Neural progenitor cell (in vitro differentiated cells): Measurements from ENCODE around the gene EPYC. TPM values are rescaled to one million over a fixed set of nuclear protein-coding genes. Genes with fewer than 3 reads are reported as not detected.

Experiments
- DNase-seq: peaks from one replicate; pipeline ENCODE4 v3.0.0-alpha.2; 2016; ENCODE audit warnings: low spot score
- H2AFZ ChIP-seq: fragments of 200-600 bp; sonication (generic); replicated peaks from 2 replicates; pipeline ENCODE4 v1.6.1; 2016; ENCODE audit warnings: antibody characterized with exemption
- H3F3A ChIP-seq: fragments of 200-600 bp; sonication (generic); 2 replicates; pipeline ENCODE4 v1.6.1; 2016; ENCODE audit warnings: antibody characterized with exemption, low read depth
- H3K27ac ChIP-seq: fragments of 200-600 bp; sonication (generic); 2 replicates; pipeline ENCODE4 v1.5.1; 2016; ENCODE audit warnings: mild to moderate bottlenecking
- H3K27me3 ChIP-seq: fragments of 200-600 bp; sonication (generic); 2 replicates; pipeline ENCODE4 v1.6.1; 2016; ENCODE audit warnings: mild to moderate bottlenecking, moderate library complexity
- H3K36me3 ChIP-seq: fragments of 200-600 bp; sonication (generic); 2 replicates; pipeline ENCODE4 v1.5.1; 2016
- H3K4me1 ChIP-seq: fragments of 200-600 bp; sonication (generic); 2 replicates; pipeline ENCODE4 v1.6.1; 2016; ENCODE audit warnings: mixed run types
- H3K4me2 ChIP-seq: fragments of 200-600 bp; sonication (generic); 2 replicates; pipeline ENCODE4 v1.6.1; 2016
- H3K4me3 ChIP-seq: fragments of 200-600 bp; sonication (generic); 2 replicates; pipeline ENCODE4 v1.5.1; 2016
- H3K79me2 ChIP-seq: fragments of 200-600 bp; sonication (generic); 2 replicates; pipeline ENCODE4 v1.6.1; 2016; ENCODE audit warnings: low read depth
- H3K9ac ChIP-seq: fragments of 200-600 bp; sonication (generic); 2 replicates; pipeline ENCODE4 v1.6.1; 2016
- H3K9me3 ChIP-seq: fragments of 200-600 bp; sonication (generic); 2 replicates; pipeline ENCODE4 v1.5.1; 2016; ENCODE audit warnings: low read depth
- H4K20me1 ChIP-seq: fragments of 200-600 bp; sonication (generic); 2 replicates; pipeline ENCODE4 v1.6.1; 2016; ENCODE audit warnings: low read depth
- H3K27ac Mint-ChIP-seq: 3 replicates; pipeline ENCODE4 v1.8.0; 2021; ENCODE audit warnings: mixed read lengths
- H3K27me3 Mint-ChIP-seq: 2 replicates; pipeline ENCODE4 v1.8.0; 2022; ENCODE audit warnings: low read depth, mild to moderate bottlenecking, inconsistent platforms, moderate library complexity, mixed read lengths; ENCODE audit not compliant: insufficient read depth
- H3K36me3 Mint-ChIP-seq: 3 replicates; pipeline ENCODE4 v1.8.0; 2021; ENCODE audit warnings: mixed read lengths
- H3K4me1 Mint-ChIP-seq: 3 replicates; pipeline ENCODE4 v1.8.0; 2021; ENCODE audit warnings: mixed read lengths
- H3K4me3 Mint-ChIP-seq: 3 replicates; pipeline ENCODE4 v1.8.0; 2021; ENCODE audit warnings: mild to moderate bottlenecking, moderate library complexity, mixed read lengths
- H3K9me3 Mint-ChIP-seq: 3 replicates; pipeline ENCODE4 v1.8.0; 2020; ENCODE audit warnings: mixed read lengths
- EZH2 ChIP-seq: fragments of 200-600 bp; sonication (generic); IDR thresholded peaks from 2 replicates; pipeline ENCODE4 v1.6.1; 2017; ENCODE audit warnings: antibody characterized with exemption, mild to moderate bottlenecking, moderate library complexity
- EZH2phosphoT487 ChIP-seq: fragments of 200-600 bp; sonication (generic); IDR thresholded peaks from 2 replicates; pipeline ENCODE4 v1.6.1; 2017; ENCODE audit warnings: antibody characterized with exemption
- total RNA-seq: library from RNA; depleted of rRNA; stranded (reverse); fragments of >200 nt; gene quantifications from 2 replicates; pipeline ENCODE4 v1.2.3, GENCODE V29; 2015; ENCODE audit warnings: low replicate concordance
- TF ChIP-seq, protein P1 (sequence below): fragments of 200-600 bp; sonication (generic); IDR thresholded peaks from 2 replicates; pipeline ENCODE4 v1.5.1; 2017; ENCODE audit warnings: antibody characterized with exemption, mild to moderate bottlenecking

EPYC gene
- total RNA-seq, 1 donor from 2014 or later: not detected

DNA sequence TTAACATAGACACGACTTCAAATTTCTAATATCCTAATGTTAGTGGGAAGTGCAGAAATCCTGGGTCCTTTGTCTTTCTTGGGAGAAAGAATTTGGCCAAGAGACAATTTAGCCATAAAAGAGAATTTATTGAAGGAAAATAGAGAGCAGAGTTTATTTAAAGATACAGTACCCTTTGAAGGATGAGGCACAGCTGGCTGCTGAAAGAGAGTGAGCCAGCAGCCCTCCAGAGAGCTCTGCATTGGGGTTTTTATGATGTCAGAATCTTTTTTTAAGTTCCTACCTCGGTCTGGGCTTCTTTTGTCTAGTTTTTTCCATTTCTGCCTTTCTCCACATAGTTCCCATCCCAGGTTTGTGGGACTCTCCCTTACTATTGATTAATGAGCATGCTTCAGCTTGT, 87.3 kb downstream of the EPYC start:
- Mint-ChIP-seq H3K27me3 (peaks cover 4% of the 10 kb centered on the region), H3K4me1 (no peaks in the 10 kb centered on the region), H3K9me3 (no peaks in the 10 kb centered on the region), H3K36me3 (no peaks in the 10 kb centered on the region), H3K4me3 (no peak overlapping the region), H3K27ac (no peak overlapping the region)
- no peaks in the 10 kb centered on the region for H3K79me2 ChIP-seq
- no peak overlapping the region for H3K4me3 ChIP-seq
- H3K9me3 ChIP-seq: no peaks in the 10 kb centered on the region
- H3K4me1 ChIP-seq: no peaks in the 10 kb centered on the region
- no peaks in the 10 kb centered on the region for H3K36me3 ChIP-seq
- H3F3A ChIP-seq: no peaks in the 10 kb centered on the region
- H2AFZ ChIP-seq: peak overlapping the region; percentile 40
- no peak overlapping the region for H3K27ac ChIP-seq
- H3K9ac ChIP-seq: no peak overlapping the region
- no peak for DNase-seq
- TF ChIP-seq EZH2phosphoT487: no peak
- TF ChIP-seq, protein P1, sequence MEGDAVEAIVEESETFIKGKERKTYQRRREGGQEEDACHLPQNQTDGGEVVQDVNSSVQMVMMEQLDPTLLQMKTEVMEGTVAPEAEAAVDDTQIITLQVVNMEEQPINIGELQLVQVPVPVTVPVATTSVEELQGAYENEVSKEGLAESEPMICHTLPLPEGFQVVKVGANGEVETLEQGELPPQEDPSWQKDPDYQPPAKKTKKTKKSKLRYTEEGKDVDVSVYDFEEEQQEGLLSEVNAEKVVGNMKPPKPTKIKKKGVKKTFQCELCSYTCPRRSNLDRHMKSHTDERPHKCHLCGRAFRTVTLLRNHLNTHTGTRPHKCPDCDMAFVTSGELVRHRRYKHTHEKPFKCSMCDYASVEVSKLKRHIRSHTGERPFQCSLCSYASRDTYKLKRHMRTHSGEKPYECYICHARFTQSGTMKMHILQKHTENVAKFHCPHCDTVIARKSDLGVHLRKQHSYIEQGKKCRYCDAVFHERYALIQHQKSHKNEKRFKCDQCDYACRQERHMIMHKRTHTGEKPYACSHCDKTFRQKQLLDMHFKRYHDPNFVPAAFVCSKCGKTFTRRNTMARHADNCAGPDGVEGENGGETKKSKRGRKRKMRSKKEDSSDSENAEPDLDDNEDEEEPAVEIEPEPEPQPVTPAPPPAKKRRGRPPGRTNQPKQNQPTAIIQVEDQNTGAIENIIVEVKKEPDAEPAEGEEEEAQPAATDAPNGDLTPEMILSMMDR: no peak
- TF ChIP-seq EZH2: no peak
- H4K20me1 ChIP-seq: no peaks in the 10 kb centered on the region
- H3K27me3 ChIP-seq: no peaks in the 10 kb centered on the region
- H3K4me2 ChIP-seq: no peak overlapping the region

DNA sequence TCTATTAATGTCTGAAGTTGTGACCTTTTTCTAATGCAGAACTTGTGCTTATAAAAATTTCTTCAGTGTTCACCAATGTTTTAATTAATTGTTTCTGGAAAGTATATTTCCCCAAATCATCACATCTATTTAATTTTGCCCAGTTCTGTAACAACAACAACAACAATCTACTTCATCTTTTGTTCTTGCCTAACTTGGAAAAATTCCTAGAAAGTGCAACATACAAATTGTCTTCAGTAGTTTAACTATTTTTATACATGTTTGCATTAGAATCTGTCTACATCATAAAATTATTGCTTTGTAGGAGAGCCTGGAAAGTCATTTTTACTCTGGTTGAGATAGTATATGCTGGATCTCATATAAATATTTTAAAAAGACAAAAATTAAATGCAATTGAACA, 88.3 kb downstream of the EPYC start:
- peaks cover 4% of the 10 kb centered on the region for H3K27me3 Mint-ChIP-seq
- no peaks in the 10 kb centered on the region for H3K36me3 Mint-ChIP-seq
- no peaks in the 10 kb centered on the region for H3K4me1 Mint-ChIP-seq
- no peaks in the 10 kb centered on the region for H3K4me1 ChIP-seq
- H3K27me3 ChIP-seq: no peaks in the 10 kb centered on the region
- no peaks in the 10 kb centered on the region for H3F3A ChIP-seq
- H3K9ac ChIP-seq: no peak overlapping the region
- no peak overlapping the region for H2AFZ ChIP-seq
- H3K4me2 ChIP-seq: no peak overlapping the region
- no peak for TF ChIP-seq EZH2phosphoT487
- TF ChIP-seq, protein P1: no peak
- TF ChIP-seq EZH2: no peak
- no peaks in the 10 kb centered on the region for H3K79me2 ChIP-seq
- no peak overlapping the region for H3K27ac ChIP-seq
- no peaks in the 10 kb centered on the region for H3K9me3 Mint-ChIP-seq
- H4K20me1 ChIP-seq: no peaks in the 10 kb centered on the region
- no peak overlapping the region for H3K4me3 ChIP-seq
- H3K27ac Mint-ChIP-seq: no peak overlapping the region
- H3K9me3 ChIP-seq: no peaks in the 10 kb centered on the region
- no peak overlapping the region for H3K4me3 Mint-ChIP-seq
- no peak for DNase-seq
- H3K36me3 ChIP-seq: no peaks in the 10 kb centered on the region

DNA sequence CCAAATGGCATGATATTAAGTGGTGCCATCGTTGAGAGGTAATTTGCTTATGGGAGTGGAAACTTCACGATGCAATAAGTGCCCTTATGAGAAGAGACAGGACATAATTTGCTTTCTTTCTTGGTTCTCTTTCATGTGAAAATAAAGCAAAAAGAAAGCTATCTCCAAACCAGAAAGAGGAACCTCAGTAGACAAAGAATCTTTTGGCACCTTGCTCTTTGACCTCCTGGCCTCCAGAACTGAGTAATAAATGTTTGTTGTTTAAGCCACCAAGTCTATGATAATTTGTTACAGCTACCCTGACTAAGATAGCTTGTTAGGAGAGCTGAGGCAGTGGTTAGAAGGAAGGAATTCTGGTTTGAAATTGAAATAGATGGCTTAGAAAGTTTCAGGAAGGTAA, 89.4 kb downstream of the EPYC start:
- H3K27ac Mint-ChIP-seq: no peak overlapping the region

More for the DNA sequence above, 89.4 kb downstream of the EPYC start:
- Mint-ChIP-seq H3K4me1 (no peaks in the 10 kb centered on the region), H3K36me3 (no peaks in the 10 kb centered on the region), H3K9me3 (no peaks in the 10 kb centered on the region), H3K27me3 (peaks cover 4% of the 10 kb centered on the region), H3K4me3 (no peak overlapping the region)
- H3K27ac ChIP-seq: no peak overlapping the region
- no peaks in the 10 kb centered on the region for H3K36me3 ChIP-seq
- no peak overlapping the region for H3K4me2 ChIP-seq
- DNase-seq: no peak
- no peaks in the 10 kb centered on the region for H4K20me1 ChIP-seq
- no peak overlapping the region for H2AFZ ChIP-seq
- no peaks in the 10 kb centered on the region for H3K27me3 ChIP-seq
- no peak overlapping the region for H3K9ac ChIP-seq
- no peaks in the 10 kb centered on the region for H3K4me1 ChIP-seq
- no peaks in the 10 kb centered on the region for H3F3A ChIP-seq
- no peaks in the 10 kb centered on the region for H3K9me3 ChIP-seq
- TF ChIP-seq EZH2phosphoT487: no peak
- TF ChIP-seq, protein P1: no peak
- TF ChIP-seq EZH2: no peak
- no peak overlapping the region for H3K4me3 ChIP-seq
- no peaks in the 10 kb centered on the region for H3K79me2 ChIP-seq

Other genes with a start within 250 kb of the EPYC start
- gene CCER1, start 49.8 kb downstream of the EPYC start, total RNA-seq: not detected in 2 replicates
- not detected in 2 replicates for gene KERA, start 53.1 kb upstream of the EPYC start, total RNA-seq
- gene LUM, start 106.5 kb upstream of the EPYC start, total RNA-seq: 0.19 TPM in 1 of 2 replicates, not detected in the other
- not detected in 2 replicates for gene DCN, start 177.8 kb upstream of the EPYC start, total RNA-seq